HEK293 (cell line): Measurements from ENCODE around the gene BRF1.

Experiments used
- CTCF ChIA-PET: fragments of 350-600 bp; formaldehyde crosslinking; extraction: SDS; loops from one replicate; lab custom pipeline; 2021; ENCODE audit warnings: antibody characterized with exemption; lab: Yijun Ruan, JAX
- POLR2A ChIA-PET: fragments of 300-600 bp; formaldehyde crosslinking; extraction: SDS; loops from one replicate; lab custom pipeline; 2020; ENCODE audit warnings: antibody characterized with exemption, inconsistent platforms; lab: Yijun Ruan, JAX
- H3K27ac ChIP-seq: fragments of 200-500 bp; sonication (Bioruptor generic); 2 replicates; pipeline ENCODE4 v1.5.1; 2014; ENCODE audit warnings: low read depth, low read length, control low read depth, inconsistent platforms; ENCODE audit errors: extremely low read depth
- H3K36me3 ChIP-seq, 2 experiments: fragments of 200-500 bp in 1 of 2; sonication (Bioruptor generic) in 1 of 2; 1 replicate in 1 of 2; 2 replicates in 1 of 2; pipeline ENCODE4 v1.5.1; 2014 to 2017; ENCODE audit warnings: inconsistent platforms in 2 of 2, low read length in 2 of 2; ENCODE audit not compliant: control insufficient read depth in 2 of 2, insufficient read depth in 1 of 2
- H3K4me1 ChIP-seq: fragments of 200-500 bp; sonication (Bioruptor generic); 2 replicates; pipeline ENCODE4 v1.5.1; 2014; ENCODE audit warnings: mild to moderate bottlenecking, low read length, inconsistent platforms; ENCODE audit not compliant: control insufficient read depth, insufficient read depth
- H3K4me3 ChIP-seq: 2 replicates; pipeline ENCODE4 v1.5.1; 2011; ENCODE audit warnings: low read depth, mild to moderate bottlenecking, control low read depth, low read length, moderate library complexity
- H3K9me3 ChIP-seq: fragments of 200-500 bp; sonication (Bioruptor generic); 2 replicates; pipeline ENCODE4 v1.5.1; 2014; ENCODE audit warnings: low read depth, low read length, inconsistent platforms; ENCODE audit not compliant: control insufficient read depth, insufficient read depth
- HOXA7 ChIP-seq: sonication (generic); formaldehyde crosslinking; IDR thresholded peaks from 2 replicates; pipeline ENCODE4 v1.8.1; 2022; ENCODE audit warnings: missing genetic modification reagents, borderline replicate concordance
- ZBTB8A ChIP-seq: fragments of 450-650 bp; formaldehyde crosslinking; IDR thresholded peaks from 2 replicates; pipeline ENCODE4 v1.5.1; 2016; ENCODE audit warnings: missing biosample characterization, missing genetic modification characterization
- ZFP69B ChIP-seq: fragments of 450-650 bp; formaldehyde crosslinking; IDR thresholded peaks from 2 replicates; pipeline ENCODE4 v1.5.1; 2016; ENCODE audit warnings: missing biosample characterization, missing genetic modification characterization
- ZNF132 ChIP-seq: fragments of 450-650 bp; formaldehyde crosslinking; IDR thresholded peaks from 2 replicates; pipeline ENCODE4 v1.5.1; 2017; ENCODE audit warnings: missing biosample characterization, missing genetic modification characterization, borderline replicate concordance
- ZNF140 ChIP-seq: fragments of 450-650 bp; formaldehyde crosslinking; IDR thresholded peaks from 2 replicates; pipeline ENCODE4 v1.5.1; 2016; ENCODE audit warnings: missing biosample characterization, missing genetic modification characterization
- ZNF433 ChIP-seq: fragments of 450-650 bp; formaldehyde crosslinking; IDR thresholded peaks from 2 replicates; pipeline ENCODE4 v1.5.1; 2016; ENCODE audit warnings: missing biosample characterization, missing genetic modification characterization, low read depth
- ZNF549 ChIP-seq: fragments of 450-650 bp; IDR thresholded peaks from 2 replicates; pipeline ENCODE4 v1.5.1; 2018; ENCODE audit warnings: missing biosample characterization, missing genetic modification characterization, mild to moderate bottlenecking, inconsistent platforms, moderate library complexity
- ZNF629 ChIP-seq: fragments of 450-650 bp; formaldehyde crosslinking; IDR thresholded peaks from 2 replicates; pipeline ENCODE4 v1.5.1; 2017; ENCODE audit warnings: missing biosample characterization, missing genetic modification characterization
- ZNF660 ChIP-seq: fragments of 450-650 bp; IDR thresholded peaks from 2 replicates; pipeline ENCODE4 v1.5.1; 2018; ENCODE audit warnings: missing biosample characterization, mild to moderate bottlenecking, missing genetic modification characterization
- ZNF677 ChIP-seq: fragments of 450-650 bp; IDR thresholded peaks from 2 replicates; pipeline ENCODE4 v1.5.0; 2018; ENCODE audit warnings: missing biosample characterization, mild to moderate bottlenecking, missing genetic modification characterization, moderate library complexity
- ZNF830 ChIP-seq: fragments of 450-650 bp; IDR thresholded peaks from 2 replicates; pipeline ENCODE4 v1.5.0; 2018; ENCODE audit warnings: missing biosample characterization, missing genetic modification characterization, low read depth, mild to moderate bottlenecking, moderate library complexity
- ZSCAN16 ChIP-seq: fragments of 450-650 bp; formaldehyde crosslinking; IDR thresholded peaks from 2 replicates; pipeline ENCODE4 v1.5.1; 2016; ENCODE audit warnings: missing biosample characterization, missing genetic modification characterization
- TF ChIP-seq, protein P1 (sequence below): fragments of 450-650 bp; formaldehyde crosslinking; IDR thresholded peaks from 2 replicates; pipeline ENCODE4 v1.5.1; 2016; ENCODE audit warnings: missing biosample characterization, missing genetic modification characterization
- TF ChIP-seq, protein P2 (sequence below): fragments of 450-650 bp; formaldehyde crosslinking; IDR thresholded peaks from 2 replicates; pipeline ENCODE4 v1.5.1; 2016; ENCODE audit warnings: missing biosample characterization, missing genetic modification characterization, low read depth
- TF ChIP-seq, protein P3 (sequence below): fragments of 450-650 bp; formaldehyde crosslinking; IDR thresholded peaks from 2 replicates; pipeline ENCODE4 v1.5.1; 2016; ENCODE audit warnings: missing biosample characterization, missing genetic modification characterization
- TF ChIP-seq, protein P4 (sequence below): fragments of 450-650 bp; formaldehyde crosslinking; IDR thresholded peaks from 2 replicates; pipeline ENCODE4 v1.5.1; 2016; ENCODE audit warnings: missing biosample characterization, missing genetic modification characterization

BRF1 gene

DNA sequence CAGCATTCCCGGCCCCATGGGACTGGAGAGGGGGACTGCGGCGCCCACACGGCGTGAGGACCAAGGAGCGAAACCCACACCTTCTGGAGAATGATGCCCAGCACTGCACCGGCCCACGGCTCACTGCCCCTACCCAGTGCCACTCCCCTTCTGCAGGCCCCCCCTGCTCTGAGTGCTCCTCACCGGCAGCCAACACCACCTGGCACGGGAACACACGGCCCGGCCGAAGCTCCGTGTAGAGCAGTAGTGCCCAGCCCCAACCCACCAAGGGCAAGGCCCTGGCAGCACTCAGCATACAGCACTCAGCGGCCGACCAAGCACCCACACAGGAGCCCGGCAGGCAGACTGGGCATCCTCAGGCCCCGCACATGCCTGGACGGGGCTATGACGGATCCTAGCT, 39.0 kb downstream of the BRF1 start (continued):
- TF ChIP-seq ZNF549 (tag by site-specific recombination) (no peak), ZNF132 (tag by site-specific recombination) (no peak), ZNF677 (tag by site-specific recombination) (no peak), ZSCAN16 (tag by site-specific recombination) (no peak), ZNF660 (tag by site-specific recombination) (no peak)
- TF ChIP-seq, protein P1, sequence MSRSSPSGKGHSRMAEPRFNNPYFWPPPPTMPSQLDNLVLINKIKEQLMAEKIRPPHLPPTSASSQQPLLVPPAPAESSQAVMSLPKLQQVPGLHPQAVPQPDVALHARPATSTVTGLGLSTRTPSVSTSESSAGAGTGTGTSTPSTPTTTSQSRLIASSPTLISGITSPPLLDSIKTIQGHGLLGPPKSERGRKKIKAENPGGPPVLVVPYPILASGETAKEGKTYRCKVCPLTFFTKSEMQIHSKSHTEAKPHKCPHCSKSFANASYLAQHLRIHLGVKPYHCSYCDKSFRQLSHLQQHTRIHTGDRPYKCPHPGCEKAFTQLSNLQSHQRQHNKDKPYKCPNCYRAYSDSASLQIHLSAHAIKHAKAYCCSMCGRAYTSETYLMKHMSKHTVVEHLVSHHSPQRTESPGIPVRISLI (tag by site-specific recombination), result no peak
- TF ChIP-seq, protein P2, sequence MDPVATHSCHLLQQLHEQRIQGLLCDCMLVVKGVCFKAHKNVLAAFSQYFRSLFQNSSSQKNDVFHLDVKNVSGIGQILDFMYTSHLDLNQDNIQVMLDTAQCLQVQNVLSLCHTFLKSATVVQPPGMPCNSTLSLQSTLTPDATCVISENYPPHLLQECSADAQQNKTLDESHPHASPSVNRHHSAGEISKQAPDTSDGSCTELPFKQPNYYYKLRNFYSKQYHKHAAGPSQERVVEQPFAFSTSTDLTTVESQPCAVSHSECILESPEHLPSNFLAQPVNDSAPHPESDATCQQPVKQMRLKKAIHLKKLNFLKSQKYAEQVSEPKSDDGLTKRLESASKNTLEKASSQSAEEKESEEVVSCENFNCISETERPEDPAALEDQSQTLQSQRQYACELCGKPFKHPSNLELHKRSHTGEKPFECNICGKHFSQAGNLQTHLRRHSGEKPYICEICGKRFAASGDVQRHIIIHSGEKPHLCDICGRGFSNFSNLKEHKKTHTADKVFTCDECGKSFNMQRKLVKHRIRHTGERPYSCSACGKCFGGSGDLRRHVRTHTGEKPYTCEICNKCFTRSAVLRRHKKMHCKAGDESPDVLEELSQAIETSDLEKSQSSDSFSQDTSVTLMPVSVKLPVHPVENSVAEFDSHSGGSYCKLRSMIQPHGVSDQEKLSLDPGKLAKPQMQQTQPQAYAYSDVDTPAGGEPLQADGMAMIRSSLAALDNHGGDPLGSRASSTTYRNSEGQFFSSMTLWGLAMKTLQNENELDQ (tag by site-specific recombination), result no peak

DNA sequence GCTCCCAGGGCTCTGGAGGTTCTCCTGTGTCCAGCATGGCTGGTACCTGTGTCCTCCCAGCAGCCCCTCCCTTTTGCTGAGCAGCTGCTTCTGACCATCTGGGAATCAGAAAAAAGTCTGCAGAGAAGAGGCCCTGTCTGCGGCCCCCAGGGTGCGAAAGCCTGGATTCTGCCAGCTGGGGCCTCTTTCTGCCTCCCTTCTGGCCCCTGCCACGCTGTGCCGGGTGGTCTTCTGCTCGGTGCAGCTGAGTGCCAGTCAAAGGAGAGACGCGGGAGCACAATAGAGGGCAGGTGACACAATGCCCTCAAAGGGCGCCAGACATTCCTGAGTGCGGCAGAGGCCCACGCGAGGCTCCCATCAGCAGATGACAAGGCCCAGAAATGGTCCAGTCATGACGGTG, 39.8 kb downstream of the BRF1 start:
- H3K9me3 ChIP-seq, result no peaks in the 10 kb centered on the region
- H3K27ac ChIP-seq, result no peak overlapping the region
- H3K36me3 ChIP-seq, result peaks cover 11 to 20% of the 10 kb centered on the region in 2 experiments
- no peaks in the 10 kb centered on the region for H3K4me1 ChIP-seq
- CTCF ChIA-PET, result interaction anchor here (0.7 to 1.2 kb wide), 2 partner anchors 9 to 29 kb away, joined by 3 to 4 read pairs; no protein-coding TSS in a partner anchor
- POLR2A ChIA-PET, result no interaction called here
- no peak overlapping the region for H3K4me3 ChIP-seq
- no peak for TF ChIP-seq ZNF433 (tag by site-specific recombination)
- no peak for TF ChIP-seq HOXA7
- no peak for TF ChIP-seq ZNF677 (tag by site-specific recombination)
- TF ChIP-seq, protein P3, sequence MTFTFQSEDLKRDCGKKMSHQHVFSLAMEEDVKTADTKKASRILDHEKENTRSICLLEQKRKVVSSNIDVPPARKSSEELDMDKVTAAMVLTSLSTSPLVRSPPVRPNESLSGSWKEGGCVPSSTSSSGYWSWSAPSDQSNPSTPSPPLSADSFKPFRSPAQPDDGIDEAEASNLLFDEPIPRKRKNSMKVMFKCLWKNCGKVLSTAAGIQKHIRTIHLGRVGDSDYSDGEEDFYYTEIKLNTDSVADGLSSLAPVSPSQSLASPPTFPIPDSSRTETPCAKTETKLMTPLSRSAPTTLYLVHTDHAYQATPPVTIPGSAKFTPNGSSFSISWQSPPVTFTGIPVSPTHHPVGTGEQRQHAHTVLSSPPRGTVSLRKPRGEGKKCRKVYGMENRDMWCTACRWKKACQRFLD (tag by site-specific recombination), result no peak
- TF ChIP-seq, all 188 proteins: peak for 0

DNA sequence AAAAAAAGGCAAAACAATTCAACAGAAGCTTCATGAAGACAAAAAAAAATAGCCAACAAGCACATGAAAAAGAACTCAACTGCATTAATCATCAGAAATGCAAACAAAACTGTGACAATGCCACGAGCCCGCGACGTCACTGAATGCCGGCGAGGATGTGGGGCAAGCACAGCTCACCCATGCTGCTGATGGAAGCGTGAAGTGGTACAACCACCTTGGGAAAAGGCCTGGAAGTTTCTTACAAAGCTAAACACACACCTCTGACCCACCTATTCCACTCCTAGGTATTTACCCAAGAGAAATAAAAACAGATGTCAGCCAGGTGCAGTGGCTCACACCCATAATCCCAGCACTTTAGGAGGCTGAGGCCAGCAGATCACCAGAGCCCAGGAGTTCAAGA, 42.0 kb downstream of the BRF1 start:
- CTCF ChIA-PET, result interaction anchor here (0.6 to 0.8 kb wide), 3 partner anchors 9 to 81 kb away, joined by 5 to 6 read pairs (median 5); no protein-coding TSS in a partner anchor

More for the DNA sequence above, 42.0 kb downstream of the BRF1 start:
- POLR2A ChIA-PET, result interaction anchor here (0.6 to 1.2 kb wide), 2 partner anchors 10 to 171 kb away, joined by 3 to 4 read pairs; partner anchors contain the start of gene BTBD6
- Histone ChIP-seq H3K9me3 (no peaks in the 10 kb centered on the region), H3K4me1 (no peaks in the 10 kb centered on the region), H3K36me3 (peaks cover 3 to 17% of the 10 kb centered on the region in 2 experiments), H3K4me3 (no peak overlapping the region), H3K27ac (no peak overlapping the region)
- no peak for TF ChIP-seq ZNF830 (tag by site-specific recombination)
- TF ChIP-seq ZNF140 (tag by site-specific recombination), result no peak
- no peak for TF ChIP-seq ZBTB8A
- TF ChIP-seq ZFP69B (tag by site-specific recombination), result no peak
- TF ChIP-seq, protein P4, sequence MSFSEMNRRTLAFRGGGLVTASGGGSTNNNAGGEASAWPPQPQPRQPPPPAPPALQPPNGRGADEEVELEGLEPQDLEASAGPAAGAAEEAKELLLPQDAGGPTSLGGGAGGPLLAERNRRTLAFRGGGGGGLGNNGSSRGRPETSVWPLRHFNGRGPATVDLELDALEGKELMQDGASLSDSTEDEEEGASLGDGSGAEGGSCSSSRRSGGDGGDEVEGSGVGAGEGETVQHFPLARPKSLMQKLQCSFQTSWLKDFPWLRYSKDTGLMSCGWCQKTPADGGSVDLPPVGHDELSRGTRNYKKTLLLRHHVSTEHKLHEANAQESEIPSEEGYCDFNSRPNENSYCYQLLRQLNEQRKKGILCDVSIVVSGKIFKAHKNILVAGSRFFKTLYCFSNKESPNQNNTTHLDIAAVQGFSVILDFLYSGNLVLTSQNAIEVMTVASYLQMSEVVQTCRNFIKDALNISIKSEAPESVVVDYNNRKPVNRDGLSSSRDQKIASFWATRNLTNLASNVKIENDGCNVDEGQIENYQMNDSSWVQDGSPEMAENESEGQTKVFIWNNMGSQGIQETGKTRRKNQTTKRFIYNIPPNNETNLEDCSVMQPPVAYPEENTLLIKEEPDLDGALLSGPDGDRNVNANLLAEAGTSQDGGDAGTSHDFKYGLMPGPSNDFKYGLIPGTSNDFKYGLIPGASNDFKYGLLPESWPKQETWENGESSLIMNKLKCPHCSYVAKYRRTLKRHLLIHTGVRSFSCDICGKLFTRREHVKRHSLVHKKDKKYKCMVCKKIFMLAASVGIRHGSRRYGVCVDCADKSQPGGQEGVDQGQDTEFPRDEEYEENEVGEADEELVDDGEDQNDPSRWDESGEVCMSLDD (tag by site-specific recombination), result no peak
- TF ChIP-seq ZNF629 (tag by site-specific recombination), result no peak
